Cardiac muscle cell (in vitro differentiated cells and primary cell): Measurements from ENCODE around the gene RASSF8. TPM values are rescaled to one million over a fixed set of nuclear protein-coding genes. Genes with fewer than 3 reads are reported as not detected.

Experiments used
- DNase-seq, 2 donors: peaks; one replicate each; pipeline versions ENCODE4 v3.0.0 to v3.0.0-alpha.2; 2010 to 2017; ENCODE audit warnings: low read depth in 1 of 2, low spot score in 1 of 2
- H3K27ac ChIP-seq: fragments of 200-600 bp; sonication (generic); 2 replicates; pipeline ENCODE4 v1.5.1; 2016
- H3K27me3 ChIP-seq: fragments of 200-600 bp; sonication (generic); 2 replicates; pipeline ENCODE4 v1.6.0; 2016; ENCODE audit warnings: control low read depth
- H3K36me3 ChIP-seq: fragments of 200-600 bp; sonication (generic); 2 replicates; pipeline ENCODE4 v1.5.1; 2016; ENCODE audit warnings: control low read depth
- H3K4me1 ChIP-seq: fragments of 200-600 bp; sonication (generic); 2 replicates; pipeline ENCODE4 v1.8.1; 2017; ENCODE audit warnings: low read depth, mild to moderate bottlenecking, mixed run types
- H3K4me3 ChIP-seq: fragments of 200-600 bp; sonication (generic); 2 replicates; pipeline ENCODE4 v1.5.1; 2016; ENCODE audit warnings: mild to moderate bottlenecking
- H3K9me3 ChIP-seq: fragments of 200-600 bp; sonication (generic); 2 replicates; pipeline ENCODE4 v1.5.1; 2017; ENCODE audit warnings: low read depth, mild to moderate bottlenecking, control low read depth
- CTCF ChIP-seq: IDR thresholded peaks from 2 replicates; pipeline ENCODE4 v1.5.1; 2012; ENCODE audit warnings: low read depth, mild to moderate bottlenecking, low read length
- polyA plus RNA-seq: library from polyadenylated mRNA; unstranded; fragments of >200 nt; fragmentation: Nextera tagmentation; extraction: Ambion mirVana; gene quantifications from 2 replicates; pipeline ENCODE4 v1.2.1, GENCODE V29; 2016
- total RNA-seq: library from RNA; depleted of rRNA; stranded (reverse); fragments of >200 nt; gene quantifications from 2 replicates; pipeline ENCODE4 v1.2.3, GENCODE V29; 2016

Gene RASSF8
- total and polyA plus RNA-seq, 2 experiments from 2014 or later: 25.2 to 56.4 TPM

DNA sequence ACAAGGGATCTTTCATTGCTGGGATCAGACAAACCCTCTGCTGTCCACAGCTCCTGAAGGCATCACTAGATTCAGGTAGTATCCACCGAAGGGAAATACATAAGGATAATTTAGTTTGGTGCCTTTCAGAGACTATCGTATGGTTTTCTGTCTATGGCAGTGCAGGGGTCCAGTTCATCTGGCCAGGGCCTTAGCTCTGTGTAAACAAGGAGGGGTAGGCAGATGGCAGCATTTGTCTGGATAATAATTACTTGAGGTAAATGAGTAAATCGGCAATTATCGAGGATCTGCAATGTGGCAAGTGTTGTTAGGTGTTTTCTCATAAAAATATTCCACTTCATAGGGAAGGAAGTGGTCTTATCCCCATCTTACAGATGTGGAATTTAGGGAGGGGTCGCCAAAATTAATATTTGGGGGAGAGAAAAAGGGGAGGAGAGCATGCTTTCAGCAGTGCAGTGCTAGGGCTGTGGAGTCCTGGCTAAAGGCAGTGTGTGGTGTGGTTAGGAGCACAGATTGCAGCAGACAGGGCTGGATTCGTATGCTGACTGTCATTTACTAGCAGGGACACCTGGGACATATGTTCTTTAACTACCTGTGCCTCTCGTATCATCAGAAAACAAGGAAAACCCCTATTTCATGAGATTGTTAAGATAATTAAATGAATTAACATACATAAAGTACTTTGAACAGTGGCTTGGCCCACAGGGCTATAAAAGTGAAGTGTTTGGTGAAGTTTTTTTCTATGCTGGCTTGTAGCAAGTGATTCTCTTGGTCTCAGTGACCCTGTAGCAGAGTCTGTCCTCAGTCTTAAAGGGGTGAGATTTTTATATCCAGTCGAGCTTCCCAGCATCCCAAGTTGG is 27.1 kb downstream of the RASSF8 start:
- H3K27ac ChIP-seq: peak overlapping the region; percentile 63
- H3K4me3 ChIP-seq: no peak overlapping the region
- H3K4me1 ChIP-seq: peaks cover 30% of the 10 kb centered on the region
- H3K27me3 ChIP-seq: no peaks in the 10 kb centered on the region
- H3K9me3 ChIP-seq: no peaks in the 10 kb centered on the region
- no peaks in the 10 kb centered on the region for H3K36me3 ChIP-seq
- no peak for DNase-seq
- no peak for TF ChIP-seq CTCF

GRCh38 chr12:25986180-25986579 is 27.7 kb downstream of the RASSF8 start:
- Histone ChIP-seq H3K4me3 (no peak overlapping the region), H3K36me3 (no peaks in the 10 kb centered on the region), H3K4me1 (peaks cover 27% of the 10 kb centered on the region), H3K27ac (peak overlapping the region; percentile 63), H3K27me3 (no peaks in the 10 kb centered on the region), H3K9me3 (no peaks in the 10 kb centered on the region)
- DNase-seq: no peak
- no peak for TF ChIP-seq CTCF

- no peak overlapping the region for H3K27ac ChIP-seq
- H3K4me1 ChIP-seq: peaks cover 12% of the 10 kb centered on the region
- no peak for TF ChIP-seq CTCF
- H3K4me3 ChIP-seq: no peak overlapping the region
- no peaks in the 10 kb centered on the region for H3K27me3 ChIP-seq
- H3K36me3 ChIP-seq: no peaks in the 10 kb centered on the region
- H3K9me3 ChIP-seq: no peaks in the 10 kb centered on the region
- no peak for DNase-seq
Measured at GRCh38 chr12:25988505-25988904, 30.0 kb downstream of the RASSF8 start.

DNA sequence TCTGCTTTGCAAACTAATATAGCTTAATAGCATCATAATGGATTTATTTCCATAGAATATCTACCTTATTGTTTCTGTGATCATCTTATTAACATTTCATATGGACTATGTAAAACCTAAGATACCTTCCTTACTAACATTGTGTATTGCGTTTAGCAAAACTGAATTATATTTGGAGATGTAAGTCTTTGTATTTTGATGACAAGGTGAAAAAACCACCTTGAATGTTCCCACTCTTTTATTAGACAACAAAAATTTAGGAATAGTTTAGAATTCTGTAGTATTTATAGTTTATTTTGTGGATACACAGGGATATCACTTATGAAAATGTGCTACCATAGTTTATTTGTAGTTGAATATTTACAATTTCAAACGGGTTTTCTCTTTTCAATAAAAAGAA is 32.0 kb downstream of the RASSF8 start:
- Histone ChIP-seq H3K27ac (no peak overlapping the region), H3K9me3 (no peaks in the 10 kb centered on the region), H3K4me3 (no peak overlapping the region), H3K27me3 (no peaks in the 10 kb centered on the region), H3K4me1 (peaks cover 12% of the 10 kb centered on the region), H3K36me3 (no peaks in the 10 kb centered on the region)
- no peak for DNase-seq
- no peak for TF ChIP-seq CTCF

- no peak overlapping the region for H3K4me3 ChIP-seq
- no peaks in the 10 kb centered on the region for H3K27me3 ChIP-seq
- H3K4me1 ChIP-seq: peaks cover 6% of the 10 kb centered on the region
- no peak overlapping the region for H3K27ac ChIP-seq
- no peaks in the 10 kb centered on the region for H3K9me3 ChIP-seq
- DNase-seq: no peak
- H3K36me3 ChIP-seq: no peaks in the 10 kb centered on the region
- no peak for TF ChIP-seq CTCF
Measured at GRCh38 chr12:25992026-25992782, 33.7 kb downstream of the RASSF8 start.
